A549 treated with AZD9567 at 1 μM for 4 hours (cell line): Measurements from ENCODE around the gene WDR1. TPM values are rescaled to one million over a fixed set of nuclear protein-coding genes. Genes with fewer than 3 reads are reported as not detected.

Experiments
- total RNA-seq: library from RNA; stranded (reverse); fragments of 200-300 nt; extraction: Qiagen RNA extraction; gene quantifications from 5 replicates; pipeline ENCODE4 v1.2.3, GENCODE V29; 2022; ENCODE audit not compliant: insufficient read depth

WDR1 gene
- total RNA-seq = 202 to 226 TPM (median 209 TPM) in 5 replicates

GRCh38 chr4:10116569-10117358, at the start of gene WDR1:
WDR1 (minus strand) TSS chr4:10116799; CDS start chr4:10116666, 133 bp downstream.

Other genes with a start within 250 kb of the WDR1 start
- 0.36 to 0.66 TPM (median 0.52 TPM) in 4 of 5 replicates, not detected in the other for gene SLC2A9, start 95.3 kb downstream of the WDR1 start, total RNA-seq